Activated CD8-positive, alpha-beta T cell treated with anti-CD3 and anti-CD28 coated beads, Interleukin-2, amount 10 ng/mL, durations not matched to agents 7 days and 5 days (primary cell): ENCODE results near the gene PRR15L. TPM values are rescaled to one million over a fixed set of nuclear protein-coding genes. Genes with fewer than 3 reads are reported as not detected.
"Not testable (repeated sequence)": the region's sequence is repeated elsewhere in the genome, so short reads cannot be mapped to it uniquely, and the experiment has no call there.

ENCODE experiments used
- ATAC-seq: fragments of 150-1000 bp; cut with Tn5 transposase; one replicate; pipeline ENCODE4 v1.10.0; 2021; ENCODE audit warnings: moderate library complexity
- CTCF ChIA-PET: fragments of 350-600 bp; sonication (Branson Sonifier 250); formaldehyde crosslinking; loops from one replicate; lab custom pipeline; 2021; ENCODE audit warnings: antibody characterized with exemption; lab: Charles Lee
- POLR2A ChIA-PET: fragments of 350-600 bp; sonication (Branson Sonifier 250); formaldehyde crosslinking; loops from one replicate; lab custom pipeline; 2021; ENCODE audit warnings: antibody characterized with exemption; lab: Charles Lee
- DNase-seq: peaks from one replicate; pipeline ENCODE4 v3.0.0-alpha.2; 2020
- H3K27ac Mint-ChIP-seq: one replicate; pipeline ENCODE4 v1.8.0; 2021; ENCODE audit warnings: mild to moderate bottlenecking, mixed read lengths
- H3K27me3 Mint-ChIP-seq: one replicate; pipeline ENCODE4 v1.8.0; 2021; ENCODE audit warnings: low read depth, mixed read lengths
- H3K36me3 Mint-ChIP-seq: one replicate; pipeline ENCODE4 v1.8.0; 2021; ENCODE audit warnings: low read depth, mixed read lengths
- H3K4me1 Mint-ChIP-seq: one replicate; pipeline ENCODE4 v1.8.0; 2021; ENCODE audit warnings: low read depth, mixed read lengths
- H3K4me3 Mint-ChIP-seq: one replicate; pipeline ENCODE4 v1.8.0; 2021; ENCODE audit warnings: mild to moderate bottlenecking, mixed read lengths
- H3K9me3 Mint-ChIP-seq: one replicate; pipeline ENCODE4 v1.8.0; 2022; ENCODE audit warnings: mixed read lengths; ENCODE audit not compliant: insufficient read depth
- total RNA-seq, 2 experiments: library from RNA; stranded (reverse); gene quantifications; one replicate each; pipeline ENCODE4 v1.2.3, GENCODE V29; 2021

Gene PRR15L, protein sequence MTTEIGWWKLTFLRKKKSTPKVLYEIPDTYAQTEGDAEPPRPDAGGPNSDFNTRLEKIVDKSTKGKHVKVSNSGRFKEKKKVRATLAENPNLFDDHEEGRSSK
- total RNA-seq: not detected

- Mint-ChIP-seq H3K9me3 (no peaks in the 10 kb centered on the region), H3K27me3 (no peaks in the 10 kb centered on the region), H3K4me1 (no peaks in the 10 kb centered on the region), H3K36me3 (peaks cover 1% of the 10 kb centered on the region), H3K27ac (no peak within 1 kb of the TSS), H3K4me3 (no peak within 1 kb of the TSS)
- POLR2A ChIA-PET: interaction anchor here (1.2 to 1.6 kb wide), 2 partner anchors 13 to 62 kb away, joined by 3 to 4 read pairs; partner anchors contain the start of gene CDK5RAP3
- DNase-seq (no peak), ATAC-seq (no peak)
- CTCF ChIA-PET: interaction anchor here (1.1 to 7.7 kb wide), 3 partner anchors 9 to 12 kb away, joined by 5 to 52 read pairs (median 44); partner anchors contain the start of gene CDK5RAP3
Measured at GRCh38 chr17:47957591-47958490, at the start of gene PRR15L. Gene PRR15L (minus strand): TSS chr17:47957883. CDS start chr17:47953234, 4,649 bp downstream.

DNA sequence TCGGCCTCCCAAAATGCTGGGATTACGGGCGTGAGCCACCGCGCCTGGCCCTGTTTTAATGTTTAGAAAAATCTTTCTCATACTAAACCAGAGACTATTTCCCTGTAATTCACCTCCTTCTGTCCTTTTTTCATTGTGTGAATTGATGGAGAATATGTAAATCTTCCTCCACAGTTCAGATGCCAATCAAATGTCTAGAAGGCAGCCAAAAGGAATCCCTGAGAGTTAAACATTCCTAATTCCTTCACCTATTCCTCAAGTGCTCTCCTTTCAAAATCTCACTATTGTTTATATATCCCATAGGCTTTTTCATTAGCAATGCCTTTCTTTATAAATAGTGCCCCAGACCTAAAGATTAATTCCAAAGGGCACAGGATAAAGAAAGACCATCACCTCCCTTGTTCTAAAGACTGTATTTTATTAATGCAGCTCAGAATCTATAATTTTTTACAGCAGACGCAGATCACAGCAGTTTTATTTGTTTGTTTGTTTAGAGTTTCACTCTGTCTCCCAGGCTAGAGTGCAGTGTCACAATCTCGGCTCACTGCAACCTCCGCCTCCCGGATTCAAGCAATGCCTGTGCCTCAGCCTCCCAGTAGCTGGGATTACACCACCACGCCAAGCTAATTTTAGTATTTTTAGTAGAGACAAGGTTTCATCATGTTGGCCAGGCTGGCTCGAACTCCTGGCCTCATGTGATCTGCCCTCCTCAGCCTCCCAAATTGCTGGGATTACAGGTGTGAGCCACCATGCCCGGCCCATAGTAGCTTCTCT lies 49.4 kb upstream of the PRR15L start:
- H3K4me1 Mint-ChIP-seq: peaks cover 21% of the 10 kb centered on the region
- peaks cover 43% of the 10 kb centered on the region for H3K27me3 Mint-ChIP-seq
- no peak overlapping the region for H3K4me3 Mint-ChIP-seq
- no peaks in the 10 kb centered on the region for H3K36me3 Mint-ChIP-seq
- DNase-seq: no peak
- no peak for ATAC-seq
- CTCF ChIA-PET: interaction anchor here (1.0 to 2.5 kb wide), 3 partner anchors 11 to 57 kb away, joined by 3 to 14 read pairs (median 7); no protein-coding TSS in a partner anchor
- H3K9me3 Mint-ChIP-seq: no peaks in the 10 kb centered on the region
- POLR2A ChIA-PET: no interaction called here
- H3K27ac Mint-ChIP-seq: no peak overlapping the region

DNA sequence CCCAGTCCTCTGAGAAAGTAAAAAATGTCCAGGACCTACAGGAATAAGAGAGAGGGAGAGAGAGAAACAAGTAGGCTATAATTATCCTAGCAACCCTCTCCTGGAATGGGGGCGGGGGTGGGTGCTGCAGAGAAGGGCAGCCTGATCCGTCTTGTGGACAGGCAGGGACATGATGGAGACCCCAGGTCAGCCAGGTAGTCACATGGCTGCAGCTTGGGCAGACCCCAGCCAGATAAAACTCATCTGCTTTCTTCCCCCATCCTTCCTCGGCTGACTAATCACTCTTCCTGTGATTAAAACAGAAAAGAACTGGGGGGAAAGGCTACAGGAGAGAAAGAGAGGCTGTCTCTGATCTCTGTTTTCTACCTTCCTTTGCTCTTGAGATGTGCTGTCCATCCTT lies 47.3 kb upstream of the PRR15L start:
- ChIA-PET CTCF (no interaction called here), POLR2A (no interaction called here)
- peaks cover 10% of the 10 kb centered on the region for H3K4me1 Mint-ChIP-seq
- no peak overlapping the region for H3K27ac Mint-ChIP-seq
- no peak overlapping the region for H3K4me3 Mint-ChIP-seq
- no peaks in the 10 kb centered on the region for H3K9me3 Mint-ChIP-seq
- H3K36me3 Mint-ChIP-seq: no peaks in the 10 kb centered on the region
- ATAC-seq: no peak
- H3K27me3 Mint-ChIP-seq: peaks cover 36% of the 10 kb centered on the region
- DNase-seq: no peak

DNA sequence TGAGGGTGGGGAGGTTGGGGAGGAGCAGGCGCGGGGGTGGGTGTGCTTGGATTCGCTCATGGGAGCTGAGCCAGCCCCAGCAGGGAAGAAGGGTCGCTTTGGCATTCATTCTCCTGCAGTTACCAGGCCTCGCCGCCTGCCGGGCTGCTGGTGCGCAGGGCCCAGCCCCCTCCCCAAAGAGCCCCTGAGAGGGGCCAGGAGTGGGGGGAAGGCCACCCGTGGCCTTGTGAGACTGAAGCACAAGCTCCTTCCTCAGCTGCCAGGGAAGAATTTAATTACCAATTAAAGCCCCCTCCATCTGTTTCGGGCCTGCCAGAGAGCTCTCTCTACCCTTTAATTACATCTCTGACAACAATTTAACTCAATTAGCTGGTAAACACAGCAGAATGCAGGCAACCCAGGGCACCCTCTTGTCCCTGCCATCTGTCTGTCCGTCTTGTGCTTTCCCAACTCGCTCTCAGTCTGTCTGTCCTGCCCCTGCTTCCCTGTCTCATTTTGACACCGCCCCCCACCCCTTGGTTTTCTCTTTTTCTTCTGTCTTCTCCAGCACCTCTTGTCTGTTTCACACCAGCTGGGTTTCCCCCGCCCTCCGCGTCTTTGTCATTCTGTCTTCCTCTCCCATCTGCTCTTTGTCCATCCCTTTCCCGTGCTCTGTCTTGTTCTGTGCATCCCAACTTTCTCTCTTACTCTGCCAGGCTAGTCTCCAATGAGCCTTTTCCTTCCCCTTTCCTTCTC lies 45.9 kb upstream of the PRR15L start:
- Mint-ChIP-seq H3K9me3 (no peaks in the 10 kb centered on the region), H3K27me3 (peaks cover 36% of the 10 kb centered on the region), H3K4me1 (peaks cover 15% of the 10 kb centered on the region), H3K4me3 (no peak overlapping the region), H3K27ac (no peak overlapping the region), H3K36me3 (no peaks in the 10 kb centered on the region)
- ChIA-PET CTCF (interaction anchor here (0.9 to 2.0 kb wide), 8 partner anchors 11 to 77 kb away, joined by 3 to 6 read pairs (median 4); partner anchors contain the start of gene CDK5RAP3), POLR2A (no interaction called here)
- DNase-seq (no peak), ATAC-seq (no peak)

GRCh38 chr17:48002916-48003416 lies 45.3 kb upstream of the PRR15L start:
- no peak overlapping the region for H3K27ac Mint-ChIP-seq
- DNase-seq: no peak
- H3K36me3 Mint-ChIP-seq: no peaks in the 10 kb centered on the region
- no peak for ATAC-seq
- POLR2A ChIA-PET: no interaction called here
- H3K9me3 Mint-ChIP-seq: no peaks in the 10 kb centered on the region
- CTCF ChIA-PET: interaction anchor here (1.0 to 5.7 kb wide), 4 partner anchors 8 to 55 kb away, joined by 3 to 30 read pairs (median 5); partner anchors contain the start of gene CDK5RAP3
- peaks cover 33% of the 10 kb centered on the region for H3K27me3 Mint-ChIP-seq
- H3K4me1 Mint-ChIP-seq: peaks cover 15% of the 10 kb centered on the region
- H3K4me3 Mint-ChIP-seq: no peak overlapping the region

GRCh38 chr17:48002266-48002915 lies 44.7 kb upstream of the PRR15L start:
- Mint-ChIP-seq H3K27ac (no peak overlapping the region), H3K4me1 (peaks cover 15% of the 10 kb centered on the region), H3K27me3 (peaks cover 35% of the 10 kb centered on the region), H3K36me3 (no peaks in the 10 kb centered on the region), H3K4me3 (no peak overlapping the region), H3K9me3 (no peaks in the 10 kb centered on the region)
- ChIA-PET POLR2A (no interaction called here), CTCF (interaction anchor here (1.0 to 5.7 kb wide), 5 partner anchors 9 to 55 kb away, joined by 3 to 30 read pairs (median 7); partner anchors contain the start of gene CDK5RAP3)
- DNase-seq (no peak), ATAC-seq (no peak)

DNA sequence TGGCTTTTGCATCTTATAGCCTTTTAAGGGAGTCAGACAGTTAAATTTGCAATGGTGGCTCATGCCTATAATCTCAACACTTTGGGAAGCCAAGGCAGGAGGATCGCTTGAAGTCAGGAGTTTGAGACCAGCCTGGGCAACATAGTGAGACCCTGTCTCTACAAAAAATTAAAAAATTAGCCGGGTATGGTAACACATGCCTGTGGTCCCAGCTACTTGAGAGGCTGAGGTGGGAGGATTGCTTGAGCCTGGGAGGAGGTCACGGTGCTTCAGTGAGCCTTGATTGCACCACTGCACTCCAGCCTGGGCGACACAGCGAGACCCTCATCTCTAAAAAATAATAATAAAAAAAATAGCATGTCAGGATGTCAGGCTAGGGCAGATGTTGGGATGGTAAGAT lies 44.0 kb upstream of the PRR15L start:
- H3K4me1 Mint-ChIP-seq: peaks cover 15% of the 10 kb centered on the region
- H3K4me3 Mint-ChIP-seq, H3K9me3 Mint-ChIP-seq, H3K36me3 Mint-ChIP-seq, ATAC-seq, POLR2A ChIA-PET, DNase-seq, H3K27ac Mint-ChIP-seq: not testable (repeated sequence)
- CTCF ChIA-PET: interaction anchor here (1.3 to 5.7 kb wide), 4 partner anchors 10 to 54 kb away, joined by 6 to 30 read pairs (median 14); partner anchors contain the start of gene CDK5RAP3
- peaks cover 29% of the 10 kb centered on the region for H3K27me3 Mint-ChIP-seq

DNA sequence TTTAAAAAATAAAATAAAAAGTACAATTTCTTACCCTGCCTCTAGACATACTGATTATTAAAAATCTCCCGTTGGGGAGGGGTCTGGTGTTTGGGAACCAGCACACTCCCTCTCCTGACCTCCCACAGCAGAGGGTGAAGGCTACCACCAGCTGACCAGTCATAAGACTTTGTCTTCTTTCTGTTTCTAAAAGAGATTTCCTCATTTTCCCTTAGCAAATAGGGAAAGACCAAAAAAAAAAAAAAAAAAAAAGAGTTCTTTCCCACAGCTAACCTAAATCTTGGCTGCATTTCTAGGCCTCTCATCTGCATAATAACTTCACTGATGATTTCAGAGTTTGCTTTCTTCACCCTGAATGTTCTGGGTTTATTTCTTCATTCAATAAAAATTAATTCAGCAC lies 43.5 kb upstream of the PRR15L start:
- no peaks in the 10 kb centered on the region for H3K36me3 Mint-ChIP-seq

DNA sequence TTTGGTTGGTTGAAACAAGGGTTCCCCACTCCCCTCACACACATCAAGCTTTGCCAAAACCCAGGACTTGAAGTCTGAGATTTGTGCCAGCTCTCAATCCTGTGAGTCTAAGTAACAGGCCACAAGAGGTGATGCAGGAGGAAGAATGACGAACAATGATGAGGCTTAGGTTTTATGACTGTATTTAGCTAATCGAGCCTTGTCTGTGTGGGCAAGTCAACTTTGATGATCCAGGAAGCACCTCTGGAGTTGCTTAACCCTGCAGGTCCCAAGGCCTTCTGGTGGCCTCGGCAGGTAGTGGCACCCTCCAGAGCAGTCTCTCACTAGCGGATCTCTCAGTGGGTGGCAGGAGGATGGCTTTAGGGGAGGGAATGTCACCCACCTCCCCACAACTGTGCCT lies 41.9 kb upstream of the PRR15L start:
- Mint-ChIP-seq H3K4me1 (peaks cover 13% of the 10 kb centered on the region), H3K9me3 (no peaks in the 10 kb centered on the region), H3K27me3 (peaks cover 28% of the 10 kb centered on the region), H3K36me3 (no peaks in the 10 kb centered on the region), H3K4me3 (no peak overlapping the region), H3K27ac (no peak overlapping the region)
- CTCF ChIA-PET: interaction anchor here (0.7 to 5.7 kb wide), 8 partner anchors 12 to 53 kb away, joined by 3 to 30 read pairs (median 11); partner anchors contain the start of gene CDK5RAP3
- ATAC-seq: peak; percentile 55
- DNase-seq: peak; percentile 34
- POLR2A ChIA-PET: interaction anchor here (1.2 kb wide), 1 partner anchor 9 kb away, joined by 3 read pairs; no protein-coding TSS in a partner anchor

More for the DNA sequence above, 43.5 kb upstream of the PRR15L start:
- ChIA-PET POLR2A (no interaction called here), CTCF (interaction anchor here (1.3 to 5.7 kb wide), 3 partner anchors 10 to 30 kb away, joined by 7 to 30 read pairs (median 20); partner anchors contain the start of gene CDK5RAP3)
- H3K27ac Mint-ChIP-seq: no peak overlapping the region
- peaks cover 15% of the 10 kb centered on the region for H3K4me1 Mint-ChIP-seq
- ATAC-seq: no peak
- H3K9me3 Mint-ChIP-seq: no peaks in the 10 kb centered on the region
- no peak overlapping the region for H3K4me3 Mint-ChIP-seq
- no peak for DNase-seq
- peaks cover 30% of the 10 kb centered on the region for H3K27me3 Mint-ChIP-seq

GRCh38 chr17:47998044-47998443 lies 40.4 kb upstream of the PRR15L start:
- ChIA-PET CTCF (interaction anchor here (4.6 to 5.7 kb wide), 2 partner anchors 13 to 27 kb away, joined by 20 to 30 read pairs; partner anchors contain the start of gene CDK5RAP3), POLR2A (no interaction called here)
- no peaks in the 10 kb centered on the region for H3K36me3 Mint-ChIP-seq

More at GRCh38 chr17:47998044-47998443, 40.4 kb upstream of the PRR15L start:
- H3K27ac Mint-ChIP-seq: no peak overlapping the region
- no peak for ATAC-seq
- peaks cover 30% of the 10 kb centered on the region for H3K27me3 Mint-ChIP-seq
- peaks cover 12% of the 10 kb centered on the region for H3K4me1 Mint-ChIP-seq
- H3K9me3 Mint-ChIP-seq: no peaks in the 10 kb centered on the region
- no peak for DNase-seq
- no peak overlapping the region for H3K4me3 Mint-ChIP-seq
